GM19372 (cell line): ENCODE results near the gene TOGARAM1.

ENCODE experiments used
- ATAC-seq: cut with Tn5 transposase; IDR thresholded peaks from one replicate; pipeline ENCODE4 v1.9.1; 2021; ENCODE audit warnings: mild to moderate bottlenecking, low read depth, moderate library complexity; ENCODE audit not compliant: unreplicated experiment

The TOGARAM1 gene

GRCh38 chr14:44961151-44961553, 838 bp upstream of the TOGARAM1 start:
- ATAC-seq = peak; percentile 24

GRCh38 chr14:44962334-44963043, 499 bp downstream of the TOGARAM1 start:
- ATAC-seq = peak; percentile 14

- ATAC-seq = no peak
These were observed 1.1 kb downstream of the TOGARAM1 start for GRCh38 chr14:44963044-44963528.

GRCh38 chr14:44963775-44964380, 1.9 kb downstream of the TOGARAM1 start:
- no peak for ATAC-seq

DNA sequence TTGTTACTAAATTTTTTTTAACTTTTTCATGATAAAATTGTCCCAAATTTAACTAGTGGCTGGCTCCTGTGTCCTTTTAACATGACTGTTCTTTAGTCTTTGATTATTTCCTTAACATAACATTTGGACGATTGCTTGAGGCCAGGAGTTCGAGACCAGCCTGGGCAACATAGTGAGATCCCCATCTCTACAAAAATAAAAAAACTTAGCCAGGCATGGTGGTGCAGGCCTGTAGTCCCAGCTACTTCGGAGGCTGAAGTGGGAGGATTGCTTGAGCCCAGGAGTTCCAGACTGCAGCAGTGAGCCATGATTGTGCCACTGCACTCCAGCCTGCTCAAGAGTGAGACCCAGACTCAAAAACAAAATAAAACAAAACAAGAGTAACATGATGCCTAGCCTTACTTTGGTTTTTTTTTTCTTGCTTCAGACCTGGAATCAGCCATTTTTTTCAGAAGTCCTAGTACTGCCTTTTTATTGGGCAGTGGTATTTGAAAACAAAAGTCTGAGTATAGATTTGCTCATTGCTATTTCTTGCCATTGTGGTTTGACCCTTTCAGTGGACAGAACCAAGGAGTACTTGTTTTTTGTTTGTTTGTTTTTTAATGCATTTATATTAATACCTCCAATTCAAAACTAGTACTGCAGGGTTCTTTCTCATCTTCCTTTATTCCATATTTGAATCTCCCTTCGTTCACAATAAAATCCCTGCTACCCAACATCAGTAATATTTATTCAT, 4.8 kb downstream of the TOGARAM1 start:
- ATAC-seq = no peak

DNA sequence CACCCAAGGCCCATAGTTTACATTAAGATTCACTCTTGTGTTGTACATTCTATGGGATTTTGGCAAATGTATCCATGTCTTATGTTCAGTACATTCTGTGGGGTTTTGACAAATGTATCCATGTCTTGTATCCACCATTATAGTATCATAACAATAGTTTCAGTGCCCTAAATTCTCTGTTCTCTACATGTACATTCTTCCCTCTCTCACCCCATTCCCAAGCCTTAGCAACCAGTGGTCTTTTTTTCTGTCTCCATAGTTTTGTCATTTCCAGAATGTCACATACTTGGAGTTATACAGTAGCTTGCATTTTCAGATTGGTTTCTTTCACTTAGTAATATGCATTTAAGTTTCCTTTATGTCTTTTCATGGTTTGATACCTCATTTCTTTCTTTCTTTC, 6.7 kb downstream of the TOGARAM1 start:
- ATAC-seq = no peak

- ATAC-seq = no peak
These were observed 8.9 kb downstream of the TOGARAM1 start for GRCh38 chr14:44970907-44971306.

- no peak for ATAC-seq
These were observed 9.5 kb downstream of the TOGARAM1 start for GRCh38 chr14:44971459-44971858.

DNA sequence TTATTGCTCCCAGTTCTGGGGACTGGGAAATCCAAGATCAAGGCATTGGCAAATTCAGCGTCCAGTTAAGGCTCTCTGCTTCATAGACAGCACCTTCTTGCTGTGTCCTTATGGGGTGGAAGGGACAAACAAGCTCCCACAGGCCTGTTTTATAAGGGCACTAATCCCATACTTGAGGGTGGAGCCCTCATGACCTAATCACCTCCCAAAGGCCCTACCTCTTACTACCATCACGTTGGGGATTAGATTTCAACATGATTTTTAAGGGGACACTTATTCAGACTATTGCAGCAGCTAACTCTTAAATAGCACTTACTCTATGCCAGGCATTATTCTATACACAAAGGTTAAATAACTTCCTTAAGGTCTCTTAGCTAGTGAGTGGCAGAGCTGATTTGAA, 17.3 kb downstream of the TOGARAM1 start:
- no peak for ATAC-seq

DNA sequence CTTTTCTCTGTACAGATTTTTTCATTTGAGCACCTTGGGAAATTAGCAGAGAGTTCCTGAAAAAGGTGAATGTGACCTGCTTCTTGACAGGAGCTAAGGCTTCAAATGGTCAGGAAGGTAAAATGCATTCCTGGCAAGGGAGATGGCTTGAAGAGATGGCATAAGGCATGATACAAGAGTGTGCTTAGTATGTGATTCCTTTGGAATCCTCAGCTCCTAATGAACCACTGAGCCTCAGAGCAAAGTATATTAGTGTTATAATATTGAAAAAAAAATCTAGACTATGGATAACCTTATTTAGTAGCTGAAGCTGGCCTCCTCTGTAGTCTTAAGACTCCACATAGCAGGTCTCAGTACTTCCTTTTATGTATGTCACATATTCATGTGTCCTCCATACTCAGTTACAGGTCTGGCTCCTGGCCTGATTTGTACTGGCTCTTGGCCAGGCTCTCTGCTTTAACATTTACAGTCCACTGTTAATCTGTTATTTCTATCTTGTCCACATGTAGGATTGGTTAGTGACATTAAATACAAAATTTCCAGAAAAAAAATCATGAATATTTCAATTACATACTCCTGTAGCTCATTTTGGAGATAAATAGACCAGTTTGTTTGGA, 17.9 kb downstream of the TOGARAM1 start:
- ATAC-seq = no peak

DNA sequence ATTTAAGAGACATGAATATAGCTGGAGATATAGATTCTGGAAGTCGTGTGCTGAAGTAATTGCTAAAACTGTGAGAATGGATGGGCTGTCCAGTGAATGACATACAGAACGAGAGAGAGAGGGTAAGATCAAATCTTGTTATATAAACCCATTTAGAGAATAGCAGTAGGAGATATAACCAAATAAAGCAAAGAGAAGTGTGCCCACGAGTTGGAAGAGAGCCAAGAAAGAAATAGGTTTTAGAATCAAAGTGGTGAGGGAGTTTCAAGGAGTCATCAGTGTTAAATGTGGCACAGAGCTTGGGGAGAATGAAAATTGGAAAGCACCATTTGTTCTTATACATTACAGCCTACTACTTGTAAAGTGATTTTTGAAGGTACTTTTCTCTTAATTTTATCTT, 19.2 kb downstream of the TOGARAM1 start:
- no peak for ATAC-seq

GRCh38 chr14:44982594-44982993, 20.6 kb downstream of the TOGARAM1 start:
- ATAC-seq = no peak

- ATAC-seq = no peak
These were observed 26.7 kb downstream of the TOGARAM1 start for GRCh38 chr14:44988694-44989093.

DNA sequence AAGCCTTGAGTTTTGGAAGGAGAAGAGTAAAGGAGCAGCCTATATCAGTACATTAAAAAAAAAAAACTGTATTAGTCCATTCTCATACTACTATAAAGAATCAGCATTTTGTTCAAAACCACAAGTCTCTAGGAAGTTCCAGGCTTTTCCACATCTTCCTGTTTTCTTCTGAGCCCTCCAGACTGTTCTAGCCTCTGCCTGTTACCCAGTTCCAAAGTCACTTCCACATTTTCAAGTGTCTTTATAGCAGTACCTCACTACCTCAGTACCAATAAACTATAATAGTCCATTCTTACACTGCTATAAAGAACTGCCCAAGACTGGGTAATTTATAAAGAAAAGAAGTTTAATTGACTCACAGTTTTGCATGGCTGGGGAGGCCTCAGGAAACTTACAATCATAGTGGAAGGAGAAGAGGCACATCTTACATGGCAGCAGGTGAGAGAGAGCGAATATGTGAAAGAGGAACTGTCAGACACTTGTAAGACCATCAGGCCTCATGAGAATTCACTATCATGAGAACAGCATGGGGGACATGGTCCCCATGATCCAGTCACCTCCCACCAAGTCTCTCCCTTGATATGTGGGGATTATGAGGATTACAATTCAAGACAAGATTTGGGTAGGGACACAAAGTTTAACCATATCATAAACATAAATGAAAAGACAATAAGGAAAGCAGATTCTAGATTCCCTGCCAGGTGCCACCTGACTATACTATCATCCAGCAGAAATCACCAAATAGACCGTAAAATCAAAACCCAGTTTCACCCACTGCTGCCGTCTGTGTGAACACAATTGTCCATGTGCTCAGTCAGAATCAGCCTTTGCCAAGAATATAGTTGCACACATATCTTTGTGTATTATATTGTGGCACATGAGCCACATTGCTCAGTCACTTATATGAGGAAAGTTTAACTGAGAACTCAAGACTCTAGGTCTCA, 27.8 kb downstream of the TOGARAM1 start:
- no peak for ATAC-seq

DNA sequence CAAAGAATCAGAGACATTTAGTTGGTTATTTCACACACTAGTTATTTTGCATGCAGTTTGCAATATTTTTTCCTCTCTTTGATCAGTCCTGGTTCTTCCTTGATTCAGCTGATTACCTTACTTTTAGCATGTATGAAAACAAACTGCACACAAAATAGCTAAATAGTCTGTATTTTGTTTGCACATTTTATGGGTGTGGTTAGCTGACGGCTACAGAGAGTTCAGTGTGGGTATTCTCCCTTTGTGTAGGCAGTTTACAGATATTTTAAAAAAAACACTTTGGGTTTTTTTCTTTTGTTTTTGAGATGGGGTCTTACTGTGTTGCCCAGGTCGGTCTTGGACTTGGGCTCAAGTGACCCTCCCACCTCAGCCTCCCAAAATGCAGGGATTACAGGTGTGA, 28.5 kb downstream of the TOGARAM1 start:
- ATAC-seq = no peak

GRCh38 chr14:44995196-44995595, 33.2 kb downstream of the TOGARAM1 start:
- ATAC-seq = no peak

DNA sequence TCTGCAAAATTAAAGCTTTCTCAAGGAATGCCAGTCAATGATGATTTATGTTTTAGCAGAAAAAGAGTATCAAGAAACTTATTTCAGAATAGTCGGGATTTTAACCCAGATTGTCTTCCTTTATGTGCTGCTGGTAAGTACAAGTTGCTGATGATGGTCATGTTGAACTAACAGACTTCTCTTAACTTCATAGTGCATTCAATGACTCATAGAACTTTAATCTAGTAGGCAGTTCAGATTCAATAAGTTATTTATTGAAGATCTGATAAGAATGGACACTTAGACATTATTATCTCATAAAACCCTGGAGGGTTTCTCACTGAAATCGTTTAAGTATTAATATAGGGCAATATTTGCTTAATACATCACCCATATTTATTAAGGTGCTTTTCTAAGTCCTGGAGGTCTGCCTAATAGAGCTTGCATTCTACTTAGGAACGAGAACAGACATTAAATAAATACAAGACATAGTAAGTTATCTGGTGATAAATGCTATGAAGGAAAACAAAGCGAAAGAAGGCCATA, 33.8 kb downstream of the TOGARAM1 start:
- no peak for ATAC-seq

- ATAC-seq = no peak
These were observed 41.9 kb downstream of the TOGARAM1 start for GRCh38 chr14:45003924-45004323.

GRCh38 chr14:45015133-45015532, 53.1 kb downstream of the TOGARAM1 start:
- ATAC-seq = no peak

- no peak for ATAC-seq
These were observed 66.2 kb downstream of the TOGARAM1 start for GRCh38 chr14:45028107-45028626.
